HEK293T (cell line): ENCODE measurements around the gene ALLC.

Experiments
- CTCF ChIA-PET: fragments of 350-600 bp; formaldehyde crosslinking; extraction: SDS; loops from one replicate; lab custom pipeline; 2021; ENCODE audit warnings: antibody characterized with exemption, inconsistent platforms; lab: Yijun Ruan, JAX
- POLR2A ChIA-PET: fragments of 350-600 bp; formaldehyde crosslinking; extraction: SDS; loops from one replicate; lab custom pipeline; 2020; ENCODE audit warnings: antibody characterized with exemption, inconsistent platforms; lab: Yijun Ruan, JAX
- DNase-seq: peaks from one replicate; pipeline ENCODE4 v3.0.0; 2012; ENCODE audit warnings: mixed read lengths; ENCODE audit errors: extremely low spot score
- ARNT ChIP-seq: fragments of 450-650 bp; IDR thresholded peaks from 2 replicates; pipeline ENCODE4 v1.6.1; 2017; ENCODE audit warnings: mild to moderate bottlenecking
- BHLHE40 ChIP-seq: fragments of 450-650 bp; IDR thresholded peaks from 2 replicates; pipeline ENCODE4 v1.6.1; 2016; ENCODE audit warnings: mild to moderate bottlenecking, moderate library complexity, borderline replicate concordance
- CTBP1 ChIP-seq: fragments of 450-650 bp; IDR thresholded peaks from 2 replicates; pipeline ENCODE4 v1.6.1; 2016; ENCODE audit warnings: borderline replicate concordance
- ELF4 ChIP-seq: fragments of 450-650 bp; IDR thresholded peaks from 2 replicates; pipeline ENCODE4 v1.6.1; 2017; ENCODE audit warnings: antibody characterized with exemption
- FOXA1 ChIP-seq: fragments of 450-650 bp; IDR thresholded peaks from 2 replicates; pipeline ENCODE4 v1.6.1; 2016; ENCODE audit warnings: mild to moderate bottlenecking
- FOXK2 ChIP-seq: fragments of 450-650 bp; IDR thresholded peaks from 2 replicates; pipeline ENCODE4 v1.6.1; 2016; ENCODE audit warnings: mild to moderate bottlenecking
- FOXM1 ChIP-seq: fragments of 450-650 bp; IDR thresholded peaks from 2 replicates; pipeline ENCODE4 v1.6.1; 2017; ENCODE audit warnings: mild to moderate bottlenecking, borderline replicate concordance
- HDGF ChIP-seq: fragments of 450-650 bp; IDR thresholded peaks from 2 replicates; pipeline ENCODE4 v1.6.1; 2017; ENCODE audit warnings: antibody characterized with exemption, borderline replicate concordance
- L3MBTL2 ChIP-seq: fragments of 450-650 bp; conservative IDR thresholded peaks from 2 replicates; pipeline ENCODE4 v1.6.1; 2016; ENCODE audit warnings: mild to moderate bottlenecking
- LEF1 ChIP-seq: fragments of 450-650 bp; IDR thresholded peaks from 2 replicates; pipeline ENCODE4 v1.6.1; 2017; ENCODE audit warnings: mild to moderate bottlenecking, borderline replicate concordance
- NFRKB ChIP-seq: fragments of 450-650 bp; IDR thresholded peaks from 2 replicates; pipeline ENCODE4 v1.6.1; 2016; ENCODE audit warnings: mild to moderate bottlenecking, moderate library complexity
- SP1 ChIP-seq: fragments of 450-650 bp; IDR thresholded peaks from 2 replicates; pipeline ENCODE4 v1.6.1; 2017
- SUZ12 ChIP-seq: fragments of 450-650 bp; IDR thresholded peaks from 2 replicates; pipeline ENCODE4 v1.6.1; 2016; ENCODE audit warnings: mild to moderate bottlenecking
- TARDBP ChIP-seq: fragments of 450-650 bp; IDR thresholded peaks from 2 replicates; pipeline ENCODE4 v1.6.1; 2016
- ZNF384 ChIP-seq: fragments of 450-650 bp; IDR thresholded peaks from 2 replicates; pipeline ENCODE4 v1.6.1; 2016
- TF ChIP-seq, protein P1 (sequence below): fragments of 450-650 bp; IDR thresholded peaks from 2 replicates; pipeline ENCODE4 v1.6.1; 2016

The ALLC gene

DNA sequence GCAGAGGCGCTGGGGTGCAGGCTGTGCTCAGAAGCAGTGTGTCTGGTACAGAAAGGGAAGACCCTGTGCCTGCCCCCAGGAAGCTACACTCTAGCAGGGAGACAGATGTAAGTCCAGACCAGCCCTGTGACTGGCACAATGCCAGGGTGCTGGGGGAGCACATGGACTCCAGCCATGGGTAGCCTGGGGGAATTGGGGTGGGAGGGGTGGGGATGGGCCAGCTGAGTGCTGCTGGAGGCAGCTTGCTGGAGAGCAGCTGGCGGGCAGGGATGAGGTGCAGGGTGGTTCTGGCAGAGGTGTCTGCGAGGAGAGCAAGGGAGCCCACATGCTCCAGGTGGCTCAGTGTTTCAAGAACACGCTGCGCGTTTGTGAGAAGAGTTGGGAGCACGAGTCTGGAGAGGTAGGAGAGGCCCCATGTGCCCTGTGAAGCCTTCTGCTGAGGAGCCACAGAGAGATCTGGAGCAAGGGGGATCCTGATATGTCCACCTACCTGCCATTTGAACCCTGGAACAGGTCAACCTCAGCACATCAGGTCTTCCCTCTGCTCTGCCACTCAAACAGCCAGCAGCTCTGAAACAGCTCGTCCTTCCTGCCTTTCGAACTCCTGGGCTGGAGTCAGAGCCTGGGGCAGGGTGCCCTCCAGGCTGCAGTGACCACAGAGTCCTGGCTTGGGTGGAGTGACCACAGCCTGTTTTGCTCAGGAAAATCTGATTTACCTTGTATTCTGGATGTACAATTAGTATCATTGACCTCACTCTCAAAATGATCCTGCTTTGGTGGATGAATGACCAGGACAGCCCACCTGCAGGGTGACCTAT, 15.1 kb downstream of the ALLC start:
- TF ChIP-seq, protein P1, sequence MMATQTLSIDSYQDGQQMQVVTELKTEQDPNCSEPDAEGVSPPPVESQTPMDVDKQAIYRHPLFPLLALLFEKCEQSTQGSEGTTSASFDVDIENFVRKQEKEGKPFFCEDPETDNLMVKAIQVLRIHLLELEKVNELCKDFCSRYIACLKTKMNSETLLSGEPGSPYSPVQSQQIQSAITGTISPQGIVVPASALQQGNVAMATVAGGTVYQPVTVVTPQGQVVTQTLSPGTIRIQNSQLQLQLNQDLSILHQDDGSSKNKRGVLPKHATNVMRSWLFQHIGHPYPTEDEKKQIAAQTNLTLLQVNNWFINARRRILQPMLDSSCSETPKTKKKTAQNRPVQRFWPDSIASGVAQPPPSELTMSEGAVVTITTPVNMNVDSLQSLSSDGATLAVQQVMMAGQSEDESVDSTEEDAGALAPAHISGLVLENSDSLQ: no peak
- TF ChIP-seq SUZ12 (no peak), ELF4 (no peak), FOXM1 (no peak), FOXA1 (no peak), TARDBP (no peak), FOXK2 (no peak), LEF1 (no peak)
- POLR2A ChIA-PET: no interaction called here
- CTCF ChIA-PET: no interaction called here
- no peak for DNase-seq

DNA sequence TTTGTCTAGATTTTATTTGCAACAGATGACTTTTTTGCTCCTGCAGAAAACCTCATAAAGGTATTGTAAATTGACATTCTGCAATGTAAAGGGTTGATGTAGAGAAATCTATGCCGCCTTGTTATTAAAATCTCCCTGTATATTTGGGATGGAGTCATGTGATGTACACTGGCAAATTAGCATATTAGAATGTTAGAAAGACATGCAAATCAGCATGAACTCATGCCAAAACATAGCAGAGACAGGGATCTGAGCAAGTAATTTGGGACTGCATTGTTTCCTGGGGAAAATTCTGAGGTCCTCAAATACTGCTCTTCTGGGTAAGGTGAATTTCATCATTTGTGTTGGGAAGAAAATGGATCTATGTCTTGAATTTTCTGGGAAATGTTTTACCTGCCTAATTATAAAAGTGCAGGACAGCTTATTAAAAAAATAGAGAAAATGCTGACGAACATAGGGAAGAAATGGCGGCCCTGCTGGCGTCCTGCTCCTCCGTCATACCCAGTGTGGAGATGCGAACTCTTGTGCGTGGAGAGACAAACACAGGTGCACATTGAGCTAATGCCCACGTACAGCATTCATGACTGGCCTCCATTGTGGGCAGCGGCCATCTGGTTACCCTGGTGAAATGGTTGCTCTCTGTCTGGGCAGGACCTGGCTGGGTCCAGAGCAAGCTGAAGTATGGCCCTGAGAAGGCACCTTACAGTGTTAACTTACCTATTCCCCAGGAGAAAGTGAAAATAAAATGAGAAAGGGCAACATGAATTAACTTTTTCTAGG, 16.3 kb downstream of the ALLC start:
- CTCF ChIA-PET: no interaction called here
- DNase-seq: no peak
- TF ChIP-seq ARNT (no peak), BHLHE40 (no peak)
- POLR2A ChIA-PET: no interaction called here

- TF ChIP-seq SP1 (no peak), FOXA1 (no peak), NFRKB (no peak), TARDBP (no peak), L3MBTL2 (no peak), ELF4 (no peak), FOXM1 (no peak), FOXK2 (no peak), HDGF (no peak), LEF1 (no peak), SUZ12 (no peak), ZNF384 (no peak)
- TF ChIP-seq, protein P1: no peak
- DNase-seq: no peak
- POLR2A ChIA-PET: no interaction called here
- CTCF ChIA-PET: no interaction called here
Observed at GRCh38 chr2:3675687-3676086, 17.7 kb downstream of the ALLC start.

DNA sequence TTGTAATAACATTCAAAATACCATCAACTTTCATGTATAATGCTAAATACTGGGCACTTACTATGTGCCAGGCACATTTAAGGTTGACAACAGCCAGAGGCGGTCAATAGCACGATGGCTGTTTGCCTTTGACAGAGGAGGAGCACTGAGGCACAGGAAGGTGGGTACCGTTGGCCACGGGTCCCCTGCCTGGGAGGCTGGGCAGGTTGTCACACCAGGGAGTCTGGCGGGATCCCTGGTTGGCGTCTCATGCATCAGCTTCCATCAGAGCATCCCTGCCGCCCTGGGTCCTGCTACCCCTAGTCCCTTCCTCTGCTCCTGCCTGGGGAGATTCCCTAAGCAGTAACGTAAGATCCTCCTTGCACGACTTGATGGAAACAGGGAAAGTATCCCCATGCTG, 19.4 kb downstream of the ALLC start:
- CTCF ChIA-PET: no interaction called here
- POLR2A ChIA-PET: no interaction called here
- DNase-seq: no peak
- TF ChIP-seq LEF1 (no peak), HDGF (no peak), CTBP1 (no peak), ELF4 (no peak), L3MBTL2 (no peak), ZNF384 (no peak), SP1 (no peak), FOXA1 (no peak), FOXK2 (no peak)
- TF ChIP-seq, protein P1: no peak

DNA sequence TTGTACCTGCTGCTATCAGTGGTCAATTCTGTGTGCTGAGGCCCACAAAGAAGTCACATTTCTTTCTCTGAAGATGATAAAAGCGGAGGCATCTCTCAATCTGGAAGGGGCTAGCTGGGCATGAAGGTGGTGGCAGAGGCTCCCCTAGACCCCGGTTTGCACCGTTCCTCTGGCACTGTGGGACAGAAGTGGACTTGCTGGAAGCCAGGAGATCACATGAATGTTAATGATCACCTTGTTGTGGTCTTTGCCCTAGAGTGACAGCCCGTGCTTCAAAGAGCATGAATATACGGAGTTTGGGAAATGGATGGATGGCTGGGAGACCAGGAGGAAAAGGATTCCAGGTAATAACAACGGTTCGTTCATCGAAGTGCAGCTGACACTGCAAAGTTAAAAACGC, 20.2 kb downstream of the ALLC start:
- no peak for DNase-seq
- ChIA-PET CTCF (no interaction called here), POLR2A (no interaction called here)
- no peak for TF ChIP-seq SUZ12
- no peak for TF ChIP-seq SP1
- TF ChIP-seq BHLHE40: no peak
- TF ChIP-seq FOXK2: no peak
- no peak for TF ChIP-seq TARDBP
- no peak for TF ChIP-seq FOXA1
- no peak for TF ChIP-seq FOXM1
- TF ChIP-seq NFRKB: no peak
- no peak for TF ChIP-seq HDGF
- TF ChIP-seq ARNT: no peak
- TF ChIP-seq ZNF384: no peak
- TF ChIP-seq LEF1: no peak
- TF ChIP-seq, protein P1: no peak
- no peak for TF ChIP-seq L3MBTL2
- TF ChIP-seq CTBP1: no peak
- no peak for TF ChIP-seq ELF4

- CTCF ChIA-PET: no interaction called here
- TF ChIP-seq FOXK2: no peak
- no peak for TF ChIP-seq BHLHE40
- no peak for TF ChIP-seq ZNF384
- TF ChIP-seq FOXM1: no peak
- no peak for TF ChIP-seq SP1
- TF ChIP-seq HDGF: no peak
- no peak for TF ChIP-seq CTBP1
- TF ChIP-seq SUZ12: no peak
- TF ChIP-seq ARNT: no peak
- no peak for DNase-seq
- POLR2A ChIA-PET: no interaction called here
Observed at GRCh38 chr2:3679180-3679579, 21.2 kb downstream of the ALLC start.
